HepG2 (cell line): Measurements from ENCODE around the gene ROBO3. TPM values are rescaled to one million over a fixed set of nuclear protein-coding genes. Genes with fewer than 3 reads are reported as not detected.

ENCODE experiments used
- ATAC-seq: fragments of 200-7000 bp; cut with Tn5 transposase; 3 replicates; pipeline ENCODE4 v1.9.1; 2020; ENCODE audit warnings: mild to moderate bottlenecking, moderate library complexity
- BruUV-seq: library from RNA; stranded (reverse); fragments of 400-500 nt; replicated peaks from 2 replicates; lab custom pipeline; 2021; lab: Mats Ljungman, UMichigan
- CTCF ChIA-PET: fragments of 300-600 bp; formaldehyde crosslinking; extraction: SDS; loops from one replicate; lab custom pipeline; 2021; ENCODE audit warnings: low total read pairs, inconsistent platforms, low intra/inter-chr PET ratio; lab: Yijun Ruan, JAX
- POLR2A ChIA-PET: fragments of 350-600 bp; sonication (Branson Sonifier 250); formaldehyde crosslinking; loops from one replicate; lab custom pipeline; 2020; ENCODE audit warnings: antibody characterized with exemption, inconsistent platforms; lab: Yijun Ruan, JAX
- DNase-seq: peaks from one replicate; pipeline ENCODE4 v3.0.0-alpha.2; 2015; ENCODE audit warnings: low spot score
- FAIRE-seq: peaks from 3 replicates; lab custom pipeline; 2011; peaks lifted over from hg19 to GRCh38; lab: Jason Lieb, UNC
- H2AFZ ChIP-seq: one replicate; pipeline ENCODE4 v1.6.1; 2011; ENCODE audit warnings: low read length, inconsistent platforms
- H3K27ac ChIP-seq: fragments of 300-600 bp; 3 replicates; pipeline ENCODE4 v1.8.0; 2011; ENCODE audit warnings: mixed run types, mild to moderate bottlenecking, mixed read lengths, low read length, inconsistent platforms; ENCODE audit not compliant: insufficient read depth; ENCODE audit errors: extremely low read length
- H3K27me3 ChIP-seq, 2 experiments: fragments of 200-600 bp in 1 of 2; 2 replicates in 1 of 2; 3 replicates in 1 of 2; pipeline versions ENCODE4 v1.6.0 to v1.8.0; 2011; ENCODE audit warnings: low read length in 2 of 2, mild to moderate bottlenecking in 2 of 2, moderate library complexity in 2 of 2, inconsistent platforms in 1 of 2; ENCODE audit not compliant: insufficient read depth in 2 of 2, control insufficient read depth in 1 of 2
- H3K36me3 ChIP-seq, 2 experiments: fragments of 200-600 bp in 1 of 2; replicated peaks in 1 of 2; 2 replicates in 1 of 2; 3 replicates in 1 of 2; pipeline versions ENCODE4 v1.5.1 to v1.8.0; 2011; ENCODE audit warnings: low read length in 2 of 2, inconsistent platforms in 1 of 2; ENCODE audit not compliant: insufficient read depth in 2 of 2, control insufficient read depth in 1 of 2
- H3K4me1 ChIP-seq: 2 replicates; pipeline ENCODE4 v1.5.1; 2012; ENCODE audit warnings: low read length, inconsistent platforms; ENCODE audit not compliant: insufficient read depth
- H3K4me2 ChIP-seq: 2 replicates; pipeline ENCODE4 v1.6.0; 2011; ENCODE audit warnings: low read depth, low read length, inconsistent platforms
- H3K4me3 ChIP-seq, 3 experiments: fragments of 200-600 bp in 1 of 3; sonication (generic), shearing (Covaris generic) in 1 of 3; replicated peaks in 1 of 3; 2 replicates each; pipeline ENCODE4 v1.5.1; 2011 to 2016; ENCODE audit warnings: low read length in 3 of 3, inconsistent platforms in 2 of 3, low read depth in 2 of 3, mild to moderate bottlenecking in 2 of 3, control low read depth in 1 of 3, mixed read lengths in 1 of 3; ENCODE audit not compliant: insufficient read depth in 1 of 3
- H3K79me2 ChIP-seq: one replicate; pipeline ENCODE4 v1.6.1; 2011; ENCODE audit warnings: low read length, inconsistent platforms; ENCODE audit not compliant: insufficient read depth
- H3K9ac ChIP-seq: 2 replicates; pipeline ENCODE4 v1.6.0; 2011; ENCODE audit warnings: mild to moderate bottlenecking, low read depth, low read length, inconsistent platforms; ENCODE audit not compliant: insufficient read depth
- H3K9me3 ChIP-seq: 2 replicates; pipeline ENCODE4 v1.5.1; 2012; ENCODE audit warnings: mild to moderate bottlenecking, low read length
- H4K20me1 ChIP-seq: 2 replicates; pipeline ENCODE4 v1.6.0; 2011; ENCODE audit warnings: inconsistent platforms, mild to moderate bottlenecking, low read length, moderate library complexity; ENCODE audit not compliant: insufficient read depth
- ERF ChIP-seq: IDR thresholded peaks from 2 replicates; pipeline ENCODE4 v1.6.1; 2018; ENCODE audit warnings: missing biosample characterization, missing genetic modification reagents
- KDM1A ChIP-seq: IDR thresholded peaks from 2 replicates; pipeline ENCODE4 v1.6.1; 2016; ENCODE audit warnings: missing compliant biosample characterization
- MED1 ChIP-seq: sonication (generic); formaldehyde crosslinking; IDR thresholded peaks from 2 replicates; pipeline ENCODE4 v1.4.0; 2020; ENCODE audit warnings: missing genetic modification reagents
- NCOA2 ChIP-seq: sonication (generic); formaldehyde crosslinking; IDR thresholded peaks from 2 replicates; pipeline ENCODE4 v1.8.0; 2022; ENCODE audit warnings: inconsistent platforms
- PCBP1 ChIP-seq: fragments of 200-400 bp; formaldehyde crosslinking; IDR thresholded peaks from 2 replicates; pipeline ENCODE4 v1.6.1; 2017; ENCODE audit warnings: mild to moderate bottlenecking, low read depth, low read length, borderline replicate concordance
- SAP130 ChIP-seq: IDR thresholded peaks from 2 replicates; pipeline ENCODE4 v1.6.1; 2016; ENCODE audit warnings: low read depth
- SP2 ChIP-seq: sonication (generic); formaldehyde crosslinking; IDR thresholded peaks from 2 replicates; pipeline ENCODE4 v1.5.1; 2020; ENCODE audit warnings: mild to moderate bottlenecking, missing genetic modification reagents
- TARDBP ChIP-seq: sonication (generic); formaldehyde crosslinking; IDR thresholded peaks from 2 replicates; pipeline ENCODE4 v1.8.0; 2022; ENCODE audit warnings: mild to moderate bottlenecking, missing genetic modification reagents
- ZFYVE20 ChIP-seq: sonication (generic); formaldehyde crosslinking; IDR thresholded peaks from 2 replicates; pipeline ENCODE4 v1.8.0; 2023; ENCODE audit warnings: low read depth, mild to moderate bottlenecking, moderate library complexity, missing genetic modification reagents, borderline replicate concordance
- ZNF350 ChIP-seq: sonication (generic); formaldehyde crosslinking; IDR thresholded peaks from 2 replicates; pipeline ENCODE4 v1.4.0; 2020; ENCODE audit warnings: mild to moderate bottlenecking, low read depth, missing genetic modification reagents, borderline replicate concordance
- ZNF451 ChIP-seq: sonication (generic); formaldehyde crosslinking; IDR thresholded peaks from 2 replicates; pipeline ENCODE4 v1.5.0; 2020; ENCODE audit warnings: mild to moderate bottlenecking, missing genetic modification reagents
- ZNF614 ChIP-seq: IDR thresholded peaks from 2 replicates; pipeline ENCODE4 v1.6.1; 2018; ENCODE audit warnings: missing biosample characterization, missing genetic modification reagents, inconsistent platforms, borderline replicate concordance
- ZNF841 ChIP-seq: sonication (generic); formaldehyde crosslinking; IDR thresholded peaks from 2 replicates; pipeline ENCODE4 v1.8.1; 2023; ENCODE audit warnings: missing genetic modification reagents, borderline replicate concordance
- WGBS: methylation state at CpG from one replicate; pipeline ENCODE4 v1.1.6; 2017; ENCODE audit warnings: low lambda C conversion rate; 5-methylcytosine and 5-hydroxymethylcytosine counted together
- in situ Hi-C: cut with HindIII; loops from 2 replicates; pipeline ENCODE4 v1.10.0; 2017; ENCODE audit warnings: low pct_unique_long_range_greater_than_20kb; ENCODE audit not compliant: extremely low pct_ligation_motif_present
- intact Hi-C: fragments of 100-400 bp; cut with micrococcal nuclease; formaldehyde crosslinking; loops from one replicate; pipeline ENCODE4 v1.10.0; 2022; ENCODE audit not compliant: unreplicated experiment
- polyA plus RNA-seq, 8 experiments: library from polyadenylated mRNA; depleted of rRNA in 3 of 8; stranded (reverse) in 7 of 8; unstranded in 1 of 8; fragments of >200 nt; fragmentation: Illumina TruSeq in 4 of 8; extraction: Trizol in 4 of 8; gene quantifications; 2 replicates each; pipeline versions ENCODE4 v1.2.1 to v1.2.3, GENCODE V29; 2011 to 2016; ENCODE audit warnings: low read depth in 4 of 8, missing spikeins in 1 of 8, mixed read lengths in 1 of 8; ENCODE audit not compliant: insufficient read depth in 1 of 8
- total RNA-seq, 5 experiments: library from RNA; depleted of rRNA; stranded (reverse); fragments of >200 nt; fragmentation: Illumina TruSeq; extraction: Trizol; gene quantifications; 2 replicates each; pipeline ENCODE4 v1.2.3, GENCODE V29; 2016; ENCODE audit warnings: low read depth in 1 of 5
- TF ChIP-seq, protein P1 (sequence below): sonication (generic); IDR thresholded peaks from 2 replicates; pipeline ENCODE4 v1.6.1; 2016; ENCODE audit warnings: low read depth, borderline replicate concordance
- TF ChIP-seq, protein P2 (sequence below): sonication (generic); formaldehyde crosslinking; IDR thresholded peaks from 2 replicates; pipeline ENCODE4 v1.5.0; 2020; ENCODE audit warnings: missing genetic modification reagents
- TF ChIP-seq, protein P3 (sequence below): sonication (generic); formaldehyde crosslinking; IDR thresholded peaks from 2 replicates; pipeline ENCODE4 v1.4.0; 2020; ENCODE audit warnings: missing genetic modification reagents
- TF ChIP-seq, protein P4 (sequence below): sonication (generic); formaldehyde crosslinking; IDR thresholded peaks from 2 replicates; pipeline ENCODE4 v1.4.0; 2020; ENCODE audit warnings: mild to moderate bottlenecking, missing genetic modification reagents
- TF ChIP-seq, protein P5 (sequence below): sonication (generic); formaldehyde crosslinking; IDR thresholded peaks from 2 replicates; pipeline ENCODE4 v1.4.0; 2020; ENCODE audit warnings: mild to moderate bottlenecking, low read depth, missing genetic modification reagents
- TF ChIP-seq, protein P6 (sequence below): IDR thresholded peaks from 2 replicates; pipeline ENCODE4 v1.6.1; 2016

Gene ROBO3
- total and polyA plus RNA-seq, 2 of the 13 experiments (the other 11 are each of a cell fraction or from before 2014, with no cell fraction given): 0.07 to 2.4 TPM

DNA sequence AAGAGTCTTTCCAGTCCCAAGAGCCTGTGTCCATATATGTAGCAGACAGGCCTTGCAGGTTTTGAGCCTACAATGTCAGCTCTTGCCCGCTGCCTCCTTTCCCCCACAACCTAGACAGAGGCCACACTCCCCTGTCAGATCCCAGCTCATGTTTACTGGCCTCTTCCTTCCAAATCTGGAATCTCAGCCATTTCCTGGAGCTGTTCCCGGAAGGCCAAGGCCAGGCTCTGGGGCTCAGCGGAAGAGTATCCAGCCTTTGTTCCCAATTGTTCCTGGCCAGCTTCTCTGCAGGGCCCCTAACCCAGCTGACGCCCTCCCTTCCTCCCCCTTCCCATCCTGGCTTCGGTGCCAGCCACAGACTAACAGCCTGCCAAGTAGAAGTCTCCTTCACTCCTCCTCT, 33.5 kb downstream of the ROBO3 start:
- Histone ChIP-seq H3K79me2 (no peaks in the 10 kb centered on the region), H3K4me2 (peak overlapping the region; percentile 67), H2AFZ (no peak overlapping the region), H3K36me3 (no peaks in the 10 kb centered on the region), H3K4me1 (peaks cover 66% of the 10 kb centered on the region), H3K27ac (no peak overlapping the region), H3K9me3 (no peaks in the 10 kb centered on the region), H3K27me3 (peaks cover 0 to 40% of the 10 kb centered on the region in 2 experiments; a peak in 4 of 5 replicates), H3K4me3 (peak overlapping the region in 2 of 3 experiments; percentile 20 to 35; a peak in 2 of 6 replicates), H4K20me1 (no peaks in the 10 kb centered on the region), H3K9ac (peak overlapping the region; percentile 0; the same call in 1 of the 2 replicates)
- no TSS peak for BruUV-seq
- ChIA-PET POLR2A (interaction anchor here (0.8 to 1.2 kb wide), 3 partner anchors 37 to 99 kb away, joined by 3 to 9 read pairs (median 3); partner anchors contain the start of genes CCDC15, HEPACAM and MSANTD2), CTCF (no interaction called here)
- intact Hi-C loops: no loop called here
- WGBS: 2% methylated on average over 5 of the region's 5 CpGs
- in situ Hi-C loops: no loop called here
- FAIRE-seq (no peak), DNase-seq (peak; percentile 44), ATAC-seq (peak; percentile 56)
- TF ChIP-seq, protein P1, sequence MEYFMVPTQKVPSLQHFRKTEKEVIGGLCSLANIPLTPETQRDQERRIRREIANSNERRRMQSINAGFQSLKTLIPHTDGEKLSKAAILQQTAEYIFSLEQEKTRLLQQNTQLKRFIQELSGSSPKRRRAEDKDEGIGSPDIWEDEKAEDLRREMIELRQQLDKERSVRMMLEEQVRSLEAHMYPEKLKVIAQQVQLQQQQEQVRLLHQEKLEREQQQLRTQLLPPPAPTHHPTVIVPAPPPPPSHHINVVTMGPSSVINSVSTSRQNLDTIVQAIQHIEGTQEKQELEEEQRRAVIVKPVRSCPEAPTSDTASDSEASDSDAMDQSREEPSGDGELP: peak; percentile 87; the same call in 1 of the 2 replicates
- TF ChIP-seq SP2: no peak
- peak; percentile 35; the same call in 1 of the 2 replicates for TF ChIP-seq TARDBP (CRISPR knock-in tag)
- TF ChIP-seq SAP130 (CRISPR knock-in tag): peak; percentile 34; the same call in 1 of the 2 replicates
- TF ChIP-seq, protein P2, sequence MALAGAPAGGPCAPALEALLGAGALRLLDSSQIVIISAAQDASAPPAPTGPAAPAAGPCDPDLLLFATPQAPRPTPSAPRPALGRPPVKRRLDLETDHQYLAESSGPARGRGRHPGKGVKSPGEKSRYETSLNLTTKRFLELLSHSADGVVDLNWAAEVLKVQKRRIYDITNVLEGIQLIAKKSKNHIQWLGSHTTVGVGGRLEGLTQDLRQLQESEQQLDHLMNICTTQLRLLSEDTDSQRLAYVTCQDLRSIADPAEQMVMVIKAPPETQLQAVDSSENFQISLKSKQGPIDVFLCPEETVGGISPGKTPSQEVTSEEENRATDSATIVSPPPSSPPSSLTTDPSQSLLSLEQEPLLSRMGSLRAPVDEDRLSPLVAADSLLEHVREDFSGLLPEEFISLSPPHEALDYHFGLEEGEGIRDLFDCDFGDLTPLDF: no peak
- TF ChIP-seq ZNF841 (CRISPR knock-in tag): no peak
- TF ChIP-seq NCOA2 (CRISPR knock-in tag): peak; percentile 64
- TF ChIP-seq ERF: 0 out of 2 replicates have a peak, but pooled peaks have one; percentile 35
- TF ChIP-seq ZFYVE20: no peak
- no peak for TF ChIP-seq PCBP1
- TF ChIP-seq ZNF614: no peak
- TF ChIP-seq, protein P3, sequence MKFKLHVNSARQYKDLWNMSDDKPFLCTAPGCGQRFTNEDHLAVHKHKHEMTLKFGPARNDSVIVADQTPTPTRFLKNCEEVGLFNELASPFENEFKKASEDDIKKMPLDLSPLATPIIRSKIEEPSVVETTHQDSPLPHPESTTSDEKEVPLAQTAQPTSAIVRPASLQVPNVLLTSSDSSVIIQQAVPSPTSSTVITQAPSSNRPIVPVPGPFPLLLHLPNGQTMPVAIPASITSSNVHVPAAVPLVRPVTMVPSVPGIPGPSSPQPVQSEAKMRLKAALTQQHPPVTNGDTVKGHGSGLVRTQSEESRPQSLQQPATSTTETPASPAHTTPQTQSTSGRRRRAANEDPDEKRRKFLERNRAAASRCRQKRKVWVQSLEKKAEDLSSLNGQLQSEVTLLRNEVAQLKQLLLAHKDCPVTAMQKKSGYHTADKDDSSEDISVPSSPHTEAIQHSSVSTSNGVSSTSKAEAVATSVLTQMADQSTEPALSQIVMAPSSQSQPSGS (CRISPR knock-in tag): no peak
- TF ChIP-seq, protein P4, sequence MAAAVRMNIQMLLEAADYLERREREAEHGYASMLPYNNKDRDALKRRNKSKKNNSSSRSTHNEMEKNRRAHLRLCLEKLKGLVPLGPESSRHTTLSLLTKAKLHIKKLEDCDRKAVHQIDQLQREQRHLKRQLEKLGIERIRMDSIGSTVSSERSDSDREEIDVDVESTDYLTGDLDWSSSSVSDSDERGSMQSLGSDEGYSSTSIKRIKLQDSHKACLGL: no peak
- no peak for TF ChIP-seq KDM1A (CRISPR knock-in tag)
- no peak for TF ChIP-seq ZNF451 (CRISPR knock-in tag)
- TF ChIP-seq, protein P5, sequence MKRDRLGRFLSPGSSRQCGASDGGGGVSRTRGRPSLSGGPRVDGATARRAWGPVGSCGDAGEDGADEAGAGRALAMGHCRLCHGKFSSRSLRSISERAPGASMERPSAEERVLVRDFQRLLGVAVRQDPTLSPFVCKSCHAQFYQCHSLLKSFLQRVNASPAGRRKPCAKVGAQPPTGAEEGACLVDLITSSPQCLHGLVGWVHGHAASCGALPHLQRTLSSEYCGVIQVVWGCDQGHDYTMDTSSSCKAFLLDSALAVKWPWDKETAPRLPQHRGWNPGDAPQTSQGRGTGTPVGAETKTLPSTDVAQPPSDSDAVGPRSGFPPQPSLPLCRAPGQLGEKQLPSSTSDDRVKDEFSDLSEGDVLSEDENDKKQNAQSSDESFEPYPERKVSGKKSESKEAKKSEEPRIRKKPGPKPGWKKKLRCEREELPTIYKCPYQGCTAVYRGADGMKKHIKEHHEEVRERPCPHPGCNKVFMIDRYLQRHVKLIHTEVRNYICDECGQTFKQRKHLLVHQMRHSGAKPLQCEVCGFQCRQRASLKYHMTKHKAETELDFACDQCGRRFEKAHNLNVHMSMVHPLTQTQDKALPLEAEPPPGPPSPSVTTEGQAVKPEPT (CRISPR knock-in tag): no peak
- TF ChIP-seq ZNF350 (CRISPR knock-in tag): no peak
- TF ChIP-seq, protein P6, sequence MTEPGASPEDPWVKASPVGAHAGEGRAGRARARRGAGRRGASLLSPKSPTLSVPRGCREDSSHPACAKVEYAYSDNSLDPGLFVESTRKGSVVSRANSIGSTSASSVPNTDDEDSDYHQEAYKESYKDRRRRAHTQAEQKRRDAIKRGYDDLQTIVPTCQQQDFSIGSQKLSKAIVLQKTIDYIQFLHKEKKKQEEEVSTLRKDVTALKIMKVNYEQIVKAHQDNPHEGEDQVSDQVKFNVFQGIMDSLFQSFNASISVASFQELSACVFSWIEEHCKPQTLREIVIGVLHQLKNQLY: no peak
- peak; percentile 84 for TF ChIP-seq MED1 (CRISPR knock-in tag)
